GM19372 (cell line): ENCODE measurements around the gene ARFGEF3.

Experiments used
- ATAC-seq: cut with Tn5 transposase; IDR thresholded peaks from one replicate; pipeline ENCODE4 v1.9.1; 2021; ENCODE audit warnings: mild to moderate bottlenecking, low read depth, moderate library complexity; ENCODE audit not compliant: unreplicated experiment

Gene ARFGEF3

GRCh38 chr6:138160329-138161087 lies 1.2 kb upstream of the ARFGEF3 start:
- ATAC-seq, result no peak

GRCh38 chr6:138161088-138161337 lies 726 bp upstream of the ARFGEF3 start:
- ATAC-seq, result no peak

DNA sequence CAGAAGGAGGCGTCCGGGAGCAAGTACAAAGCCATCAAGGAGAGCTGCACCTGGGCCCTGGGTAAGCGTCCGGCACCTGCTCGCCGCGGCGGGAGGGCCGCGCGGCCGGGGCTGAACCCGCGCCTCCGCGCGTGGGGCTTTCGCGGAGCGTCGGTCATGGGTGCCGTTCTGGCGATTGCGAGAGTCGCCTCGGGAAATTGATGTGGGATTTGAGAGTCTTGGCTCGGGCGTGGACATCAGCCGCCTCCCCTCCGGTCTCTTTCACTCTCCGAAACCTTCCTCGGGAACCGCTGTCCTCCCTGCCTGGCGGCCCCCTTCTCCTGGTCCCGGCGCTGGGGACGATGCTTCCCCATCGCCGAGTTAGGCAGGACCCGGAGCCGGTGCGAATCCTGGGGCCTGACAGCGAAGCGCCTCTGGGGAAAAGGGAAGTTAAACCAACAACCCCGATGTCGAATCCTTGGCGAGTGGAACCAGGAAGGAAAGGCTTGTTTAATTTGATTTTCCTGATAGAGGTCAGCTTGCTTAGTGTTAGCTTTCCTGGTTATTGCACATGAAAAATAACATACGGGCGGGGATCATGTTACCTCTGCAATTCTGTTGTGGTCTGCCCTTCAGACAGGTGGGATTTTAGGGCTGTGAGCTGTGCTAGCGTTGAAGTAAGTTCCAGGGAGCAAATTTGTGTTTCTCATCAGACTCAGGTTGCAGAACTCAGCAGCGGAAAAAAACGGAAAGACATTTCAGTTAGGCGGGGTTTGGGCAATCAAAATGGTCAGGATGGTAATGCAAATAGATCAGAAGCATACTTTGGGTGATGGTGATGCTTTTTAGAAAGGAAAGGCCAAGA lies 594 bp downstream of the ARFGEF3 start:
- peak; percentile 32 for ATAC-seq

GRCh38 chr6:138162955-138163575 lies 1.3 kb downstream of the ARFGEF3 start:
- no peak for ATAC-seq

DNA sequence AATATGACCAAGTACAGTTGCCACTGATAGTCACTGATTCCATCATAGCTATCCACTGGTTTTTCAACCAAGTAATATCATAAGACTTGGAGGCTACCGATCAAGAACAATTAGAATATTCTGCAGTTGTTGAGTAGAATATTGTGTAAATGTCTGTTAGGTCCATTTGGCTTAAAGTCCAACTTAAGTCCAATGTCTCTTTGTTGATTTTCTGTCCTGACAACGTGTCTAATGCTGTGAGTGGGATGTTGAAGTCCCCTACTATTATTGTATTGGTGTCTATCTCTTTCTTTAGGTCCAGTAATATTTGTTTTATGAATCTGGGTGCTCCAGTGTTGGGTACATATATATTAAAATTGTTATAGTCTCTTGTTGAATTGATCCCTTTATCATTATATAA lies 13.9 kb downstream of the ARFGEF3 start:
- ATAC-seq, result no peak

DNA sequence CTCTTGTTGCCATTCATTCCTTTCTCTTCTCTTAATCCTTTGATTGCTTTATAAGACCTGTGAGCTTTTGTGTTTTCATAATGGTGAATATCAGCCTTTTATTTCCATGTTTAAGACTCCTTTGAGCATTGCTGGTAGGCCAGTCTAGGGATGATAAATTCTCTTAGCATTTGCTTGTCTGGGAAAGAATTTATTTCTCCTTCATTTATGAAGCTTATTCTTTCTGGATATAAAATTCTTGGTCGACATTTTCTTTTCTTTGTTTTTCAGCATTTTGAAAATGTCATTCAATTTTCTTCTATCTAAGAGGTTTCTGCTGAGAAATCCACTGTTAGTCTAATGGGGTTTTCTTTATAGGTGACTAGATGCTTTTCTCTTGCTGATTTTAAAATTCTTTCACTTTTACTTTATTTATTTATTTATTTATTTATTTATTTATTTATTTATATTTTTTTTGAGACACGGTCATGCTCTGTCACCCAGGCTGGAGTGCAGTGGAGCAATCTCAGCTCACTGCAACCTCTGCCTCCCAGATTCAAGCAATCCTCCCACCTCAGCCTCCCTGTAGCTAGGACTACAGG lies 15.0 kb downstream of the ARFGEF3 start:
- ATAC-seq, result no peak

- ATAC-seq, result no peak
These were observed 21.4 kb downstream of the ARFGEF3 start for GRCh38 chr6:138182939-138183789.

GRCh38 chr6:138183790-138184134 lies 22.0 kb downstream of the ARFGEF3 start:
- ATAC-seq, result no peak

- no peak for ATAC-seq
These were observed 22.5 kb downstream of the ARFGEF3 start for GRCh38 chr6:138184230-138184629.

- no peak for ATAC-seq
These were observed 25.4 kb downstream of the ARFGEF3 start for GRCh38 chr6:138187156-138187555.

DNA sequence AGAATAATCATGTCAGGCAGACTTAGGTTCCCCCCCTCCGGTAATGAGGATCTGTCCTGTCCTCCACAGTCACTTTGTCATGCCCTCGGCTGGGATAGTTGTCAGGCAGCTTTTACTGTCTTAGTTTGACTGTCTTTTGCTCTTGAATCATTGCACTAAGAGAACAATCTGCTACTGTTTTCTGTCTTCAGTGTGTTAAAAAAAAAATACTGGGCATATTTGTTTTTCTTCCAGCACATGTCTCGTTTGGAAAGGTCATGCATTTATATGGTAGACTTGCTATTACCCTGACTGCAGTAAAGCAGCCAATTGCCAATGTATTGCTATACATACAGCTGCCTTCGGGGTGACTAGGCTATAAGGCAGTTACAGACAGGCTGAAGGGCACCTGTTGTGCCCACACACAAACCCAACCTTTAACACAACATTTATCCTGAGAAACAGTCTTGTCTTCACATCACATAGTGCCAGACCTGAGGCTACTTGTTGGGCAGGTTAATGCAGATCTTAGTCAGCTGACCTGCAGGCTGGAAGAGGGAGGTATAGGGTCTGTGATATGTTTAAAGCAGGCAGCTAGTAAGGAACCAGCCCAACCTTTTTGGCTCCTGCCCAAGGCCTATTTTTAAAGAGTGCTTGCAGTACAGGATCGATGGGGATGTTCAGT lies 26.7 kb downstream of the ARFGEF3 start:
- ATAC-seq, result no peak

DNA sequence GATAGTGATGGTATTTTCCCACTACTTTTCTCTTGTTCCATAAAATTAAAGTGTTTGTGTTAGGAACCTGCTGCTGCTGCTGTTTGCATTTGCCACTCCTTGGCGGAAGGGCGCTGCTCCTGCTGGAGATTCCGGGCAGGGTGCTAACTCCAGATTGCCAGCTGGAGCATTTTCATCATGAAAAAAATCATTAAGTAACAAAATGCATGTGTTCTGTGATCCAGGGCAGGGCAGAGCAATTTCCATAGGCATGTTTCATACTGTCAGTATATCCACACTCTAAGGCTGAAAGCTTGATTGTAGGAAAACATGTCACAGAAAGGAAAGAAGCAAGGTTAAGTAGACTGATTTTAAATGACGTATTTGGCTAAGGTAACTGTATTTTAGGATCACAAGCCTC lies 32.5 kb downstream of the ARFGEF3 start:
- no peak for ATAC-seq

DNA sequence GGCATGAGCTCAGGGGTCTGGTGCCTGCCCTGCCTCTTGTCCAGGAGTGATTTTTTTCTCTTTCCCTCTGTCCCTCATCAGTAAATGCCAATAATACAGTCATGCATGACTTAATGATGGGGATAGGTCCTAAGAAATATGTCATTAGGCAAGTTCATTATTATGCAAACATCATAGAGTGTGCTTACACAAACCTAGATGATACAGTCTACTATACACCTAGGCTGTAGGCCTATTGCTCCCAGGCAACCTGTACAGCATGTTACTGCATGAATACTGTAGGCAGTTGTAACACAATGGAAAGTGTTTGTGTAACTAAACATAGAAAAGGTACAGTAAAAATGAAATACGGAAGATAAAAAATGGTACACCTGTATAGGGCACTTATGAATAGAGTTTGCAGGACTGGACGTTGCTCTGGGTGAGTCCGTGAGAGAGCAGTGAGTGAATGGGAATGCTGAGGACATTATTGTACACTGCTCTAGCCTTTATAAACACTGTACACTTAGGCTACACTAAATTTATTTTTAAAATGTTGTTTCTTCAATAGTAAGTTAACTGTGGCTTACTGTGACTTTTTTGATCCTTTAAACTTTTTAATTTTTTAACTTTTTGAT lies 34.5 kb downstream of the ARFGEF3 start:
- ATAC-seq, result no peak

- no peak for ATAC-seq
These were observed 35.8 kb downstream of the ARFGEF3 start for GRCh38 chr6:138197570-138197969.

DNA sequence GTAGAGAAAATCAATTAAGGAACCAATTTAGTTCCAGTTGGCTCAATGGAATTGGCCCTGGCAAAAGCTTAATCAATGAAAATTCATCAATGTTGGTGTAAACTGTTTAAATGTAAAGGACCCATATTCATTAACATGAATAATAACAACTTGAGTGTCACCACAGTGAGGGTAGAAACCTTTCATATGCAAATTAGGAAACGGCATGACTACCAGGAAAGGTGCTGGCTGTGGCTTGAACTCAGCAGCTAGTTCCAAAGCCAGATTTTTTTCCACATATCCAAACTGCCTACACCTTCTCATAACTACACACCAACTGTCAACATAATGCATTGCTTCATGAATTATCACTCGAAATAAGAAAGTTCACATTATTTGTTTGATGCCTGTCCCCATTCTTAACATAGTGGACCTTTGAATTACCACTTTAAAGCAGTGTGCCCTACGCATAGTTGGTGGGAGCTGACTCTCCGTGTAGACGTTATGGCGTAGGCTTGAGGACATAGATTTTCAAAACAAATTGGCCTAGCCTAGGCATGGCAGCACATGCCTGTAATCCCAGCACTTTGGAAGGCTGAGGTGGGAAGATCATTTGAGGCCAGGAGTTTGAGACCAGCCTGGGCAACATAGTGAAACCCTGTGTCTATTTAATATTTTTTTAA lies 36.8 kb downstream of the ARFGEF3 start:
- no peak for ATAC-seq

DNA sequence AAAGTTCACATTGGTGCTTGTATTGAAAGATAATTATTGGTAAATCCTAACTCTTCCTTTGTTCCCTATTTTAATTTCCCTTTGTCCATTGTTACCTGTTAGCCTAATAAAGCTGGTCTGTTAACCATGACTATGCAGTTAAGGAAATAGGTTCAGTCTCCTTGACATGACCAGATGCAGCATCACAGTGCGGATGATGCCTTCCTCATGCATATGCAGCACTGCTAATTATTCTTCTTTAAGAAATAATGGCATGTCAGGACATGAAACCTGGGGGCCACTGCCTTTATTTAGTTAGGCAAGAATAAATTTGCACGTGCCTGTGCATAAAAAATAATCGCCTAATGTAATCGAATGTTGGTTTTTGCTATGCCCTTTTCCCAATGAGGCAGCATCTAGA lies 40.1 kb downstream of the ARFGEF3 start:
- ATAC-seq, result no peak

DNA sequence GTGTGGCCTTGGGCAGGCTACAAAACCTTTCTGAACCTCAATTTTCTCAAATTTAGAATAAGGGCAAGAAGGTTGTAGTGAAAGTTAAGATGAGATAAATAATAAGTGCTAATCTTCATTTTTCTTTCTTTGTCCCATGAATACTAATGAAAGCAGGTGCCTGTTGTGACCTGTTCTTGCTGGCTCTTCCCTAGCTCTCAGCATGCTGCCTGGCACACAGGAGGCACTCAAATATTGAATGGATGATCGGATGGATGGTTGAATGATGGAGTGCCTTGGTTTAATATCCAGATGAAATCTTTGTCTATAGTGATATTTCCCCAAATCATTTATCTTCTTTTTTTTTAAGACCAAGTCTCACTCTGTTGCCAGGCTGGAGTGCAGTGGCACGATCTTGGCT lies 41.6 kb downstream of the ARFGEF3 start:
- no peak for ATAC-seq

DNA sequence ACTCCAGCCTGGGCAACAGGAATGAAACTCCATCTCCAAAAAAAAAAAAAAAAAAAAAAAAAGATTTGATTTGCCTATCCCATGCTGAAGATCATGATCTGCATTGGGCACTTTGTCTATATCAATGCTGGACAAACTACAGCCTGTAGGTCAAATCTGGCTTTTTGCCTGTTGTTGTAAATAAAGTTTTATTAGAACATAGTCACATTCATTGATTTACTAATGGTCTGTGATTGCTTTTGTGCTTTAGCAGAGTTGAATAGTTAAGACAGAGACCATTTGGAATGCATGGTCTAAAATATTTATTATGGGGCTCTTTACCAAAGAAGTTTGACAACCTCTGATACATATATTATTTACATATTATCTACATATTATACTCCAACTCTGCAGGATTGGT lies 42.6 kb downstream of the ARFGEF3 start:
- no peak for ATAC-seq

- ATAC-seq, result no peak
These were observed 43.1 kb downstream of the ARFGEF3 start for GRCh38 chr6:138204792-138205384.
